DOHH2 (cell line): ENCODE results near the gene RNF187.

Experiments used
- H3F3A ChIP-seq: fragments of 200-600 bp; sonication (generic), shearing (Covaris generic); 2 replicates; pipeline ENCODE4 v1.6.0; 2016; ENCODE audit warnings: antibody characterized with exemption, mild to moderate bottlenecking; ENCODE audit not compliant: control insufficient read depth, insufficient read depth
- H3K27ac ChIP-seq: fragments of 200-600 bp; sonication (generic); 2 replicates; pipeline ENCODE4 v1.5.1; 2014; ENCODE audit warnings: low read depth, mild to moderate bottlenecking, low read length, moderate library complexity
- H3K27me3 ChIP-seq: fragments of 200-600 bp; sonication (generic); 2 replicates; pipeline ENCODE4 v1.6.1; 2014; ENCODE audit warnings: mild to moderate bottlenecking, low read length, mixed read lengths; ENCODE audit not compliant: control insufficient read depth
- H3K36me3 ChIP-seq: fragments of 200-600 bp; sonication (generic); 2 replicates; pipeline ENCODE4 v1.6.1; 2014; ENCODE audit warnings: mild to moderate bottlenecking, low read length, moderate library complexity, mixed read lengths; ENCODE audit not compliant: control insufficient read depth
- H3K4me1 ChIP-seq: fragments of 200-600 bp; sonication (generic); 2 replicates; pipeline ENCODE4 v1.6.1; 2014; ENCODE audit warnings: mild to moderate bottlenecking, low read length, mixed read lengths; ENCODE audit not compliant: control insufficient read depth
- H3K4me2 ChIP-seq: fragments of 200-600 bp; sonication (generic); 2 replicates; pipeline ENCODE4 v1.6.0; 2014; ENCODE audit warnings: mild to moderate bottlenecking, low read length, moderate library complexity
- H3K4me3 ChIP-seq: fragments of 200-600 bp; sonication (generic); 2 replicates; pipeline ENCODE4 v1.5.1; 2014; ENCODE audit warnings: mild to moderate bottlenecking, low read length, mixed read lengths
- H3K79me2 ChIP-seq: fragments of 200-600 bp; sonication (generic); 2 replicates; pipeline ENCODE4 v1.6.1; 2014; ENCODE audit warnings: mild to moderate bottlenecking, low read length, mixed read lengths; ENCODE audit not compliant: control insufficient read depth
- H3K9me2 ChIP-seq: fragments of 200-600 bp; sonication (generic); replicated peaks from 2 replicates; pipeline ENCODE4 v1.6.1; 2014; ENCODE audit warnings: mild to moderate bottlenecking, low read length, mixed read lengths; ENCODE audit not compliant: control insufficient read depth
- H3K9me3 ChIP-seq: fragments of 200-600 bp; sonication (generic); 2 replicates; pipeline ENCODE4 v1.6.1; 2014; ENCODE audit warnings: antibody characterized with exemption, low read length, mixed read lengths; ENCODE audit not compliant: control insufficient read depth, insufficient read depth
- H4K20me1 ChIP-seq: fragments of 200-600 bp; sonication (generic); 2 replicates; pipeline ENCODE4 v1.6.0; 2014; ENCODE audit warnings: low read depth, mild to moderate bottlenecking, antibody characterized with exemption, low read length, moderate library complexity; ENCODE audit not compliant: control insufficient read depth, insufficient read depth
- CTCF ChIP-seq: fragments of 200-600 bp; sonication (generic); IDR thresholded peaks from one replicate; pipeline ENCODE4 v1.5.1; 2014; ENCODE audit warnings: antibody characterized with exemption, mild to moderate bottlenecking, low read depth, low read length; ENCODE audit not compliant: poor library complexity, severe bottlenecking
- EZH2phosphoT487 ChIP-seq: fragments of 200-600 bp; sonication (generic); IDR thresholded peaks from 2 replicates; pipeline ENCODE4 v1.6.1; 2017; ENCODE audit warnings: borderline replicate concordance, mild to moderate bottlenecking, antibody characterized with exemption, low read length, moderate library complexity, mixed read lengths

RNF187 gene

GRCh38 chr1:228494970-228495853 is 8.0 kb downstream of the RNF187 start:
- H3K9me3 ChIP-seq = no peaks in the 10 kb centered on the region
- no peak overlapping the region for H3K27ac ChIP-seq
- H4K20me1 ChIP-seq = no peaks in the 10 kb centered on the region
- H3K27me3 ChIP-seq = no peaks in the 10 kb centered on the region
- H3K79me2 ChIP-seq = peaks cover 19% of the 10 kb centered on the region
- H3F3A ChIP-seq = peaks cover 15% of the 10 kb centered on the region
- H3K4me2 ChIP-seq = no peak overlapping the region
- no peaks in the 10 kb centered on the region for H3K9me2 ChIP-seq
- H3K4me1 ChIP-seq = peaks cover 21% of the 10 kb centered on the region
- TF ChIP-seq CTCF (no peak), EZH2phosphoT487 (no peak)
- H3K36me3 ChIP-seq = peaks cover 66% of the 10 kb centered on the region
- H3K4me3 ChIP-seq = no peak overlapping the region

- TF ChIP-seq EZH2phosphoT487 = no peak
- no peak for TF ChIP-seq CTCF
- Histone ChIP-seq H3K27me3 (no peaks in the 10 kb centered on the region), H3K4me2 (no peak overlapping the region), H3F3A (peaks cover 15% of the 10 kb centered on the region), H3K4me1 (peaks cover 21% of the 10 kb centered on the region), H3K79me2 (peaks cover 10% of the 10 kb centered on the region), H4K20me1 (no peaks in the 10 kb centered on the region), H3K36me3 (peaks cover 57% of the 10 kb centered on the region), H3K4me3 (no peak overlapping the region), H3K27ac (no peak overlapping the region), H3K9me2 (no peaks in the 10 kb centered on the region), H3K9me3 (no peaks in the 10 kb centered on the region)
Observed at GRCh38 chr1:228496084-228496483, 8.9 kb downstream of the RNF187 start.

GRCh38 chr1:228496494-228496893 is 9.3 kb downstream of the RNF187 start:
- H3K4me2 ChIP-seq = no peak overlapping the region
- H3K27ac ChIP-seq = no peak overlapping the region
- H3F3A ChIP-seq = peaks cover 15% of the 10 kb centered on the region
- H4K20me1 ChIP-seq = no peaks in the 10 kb centered on the region
- H3K4me1 ChIP-seq = peaks cover 23% of the 10 kb centered on the region
- no peak overlapping the region for H3K4me3 ChIP-seq
- H3K27me3 ChIP-seq = no peaks in the 10 kb centered on the region
- H3K79me2 ChIP-seq = peaks cover 6% of the 10 kb centered on the region
- peaks cover 54% of the 10 kb centered on the region for H3K36me3 ChIP-seq
- no peak for TF ChIP-seq CTCF
- no peak for TF ChIP-seq EZH2phosphoT487
- no peaks in the 10 kb centered on the region for H3K9me3 ChIP-seq
- H3K9me2 ChIP-seq = no peaks in the 10 kb centered on the region
